OCI-LY3 (cell line): ENCODE results near the gene PIK3AP1.

Experiments
- H2AFZ ChIP-seq: fragments of 200-600, 300-600 bp; shearing (Covaris generic); 2 replicates; pipeline ENCODE4 v1.6.0; 2014; ENCODE audit warnings: antibody characterized with exemption, low read depth, low read length
- H3K27ac ChIP-seq: fragments of 200-600, 300-600 bp; sonication (generic); 2 replicates; pipeline ENCODE4 v1.5.1; 2014; ENCODE audit warnings: mild to moderate bottlenecking, low read length, moderate library complexity, mixed read lengths
- H3K27me3 ChIP-seq: fragments of 200-600, 300-600 bp; sonication (generic); 2 replicates; pipeline ENCODE4 v1.6.1; 2014; ENCODE audit warnings: low read depth, low read length, mixed read lengths
- H3K36me3 ChIP-seq: fragments of 200-600, 300-600 bp; sonication (generic); replicated peaks from 2 replicates; pipeline ENCODE3; 2014; ENCODE audit warnings: low read depth, low read length, mixed read lengths
- H3K4me1 ChIP-seq: fragments of 300-600, 200-600 bp; sonication (generic); 2 replicates; pipeline ENCODE4 v1.6.1; 2014; ENCODE audit warnings: low read length, mixed read lengths
- H3K4me2 ChIP-seq: fragments of 200-600, 300-600 bp; sonication (generic); 2 replicates; pipeline ENCODE4 v1.6.1; 2014; ENCODE audit warnings: low read length, mixed read lengths
- H3K4me3 ChIP-seq: fragments of 300-600, 200-600 bp; sonication (generic); 2 replicates; pipeline ENCODE4 v1.5.1; 2014; ENCODE audit warnings: antibody characterized with exemption, mild to moderate bottlenecking, low read length, moderate library complexity
- H3K79me2 ChIP-seq: fragments of 300-600, 200-600 bp; shearing (Covaris generic); 2 replicates; pipeline ENCODE4 v1.6.1; 2014; ENCODE audit warnings: mild to moderate bottlenecking, low read length, mixed read lengths
- H3K9ac ChIP-seq: fragments of 300-600, 200-600 bp; shearing (Covaris generic); 2 replicates; pipeline ENCODE4 v1.6.0; 2014; ENCODE audit warnings: mild to moderate bottlenecking, low read length, moderate library complexity
- H3K9me3 ChIP-seq: fragments of 200-600, 300-600 bp; shearing (Covaris generic); 2 replicates; pipeline ENCODE4 v1.6.1; 2014; ENCODE audit warnings: low read length, mixed read lengths; ENCODE audit not compliant: insufficient read depth
- H4K20me1 ChIP-seq: fragments of 200-600, 300-600 bp; sonication (generic); 2 replicates; pipeline ENCODE4 v1.6.1; 2016; ENCODE audit warnings: low read length, mixed read lengths; ENCODE audit not compliant: insufficient read depth
- EZH2phosphoT487 ChIP-seq: fragments of 200-600 bp; shearing (Covaris generic); IDR thresholded peaks from 2 replicates; pipeline ENCODE4 v1.6.1; 2018; ENCODE audit warnings: antibody characterized with exemption, mixed run types, low read depth
- TF ChIP-seq, protein P1 (sequence below): fragments of 200-600, 300-600 bp; sonication (generic); IDR thresholded peaks from 2 replicates; pipeline ENCODE4 v1.5.1; 2014; ENCODE audit warnings: antibody characterized with exemption, low read length, low read depth

Gene PIK3AP1

DNA sequence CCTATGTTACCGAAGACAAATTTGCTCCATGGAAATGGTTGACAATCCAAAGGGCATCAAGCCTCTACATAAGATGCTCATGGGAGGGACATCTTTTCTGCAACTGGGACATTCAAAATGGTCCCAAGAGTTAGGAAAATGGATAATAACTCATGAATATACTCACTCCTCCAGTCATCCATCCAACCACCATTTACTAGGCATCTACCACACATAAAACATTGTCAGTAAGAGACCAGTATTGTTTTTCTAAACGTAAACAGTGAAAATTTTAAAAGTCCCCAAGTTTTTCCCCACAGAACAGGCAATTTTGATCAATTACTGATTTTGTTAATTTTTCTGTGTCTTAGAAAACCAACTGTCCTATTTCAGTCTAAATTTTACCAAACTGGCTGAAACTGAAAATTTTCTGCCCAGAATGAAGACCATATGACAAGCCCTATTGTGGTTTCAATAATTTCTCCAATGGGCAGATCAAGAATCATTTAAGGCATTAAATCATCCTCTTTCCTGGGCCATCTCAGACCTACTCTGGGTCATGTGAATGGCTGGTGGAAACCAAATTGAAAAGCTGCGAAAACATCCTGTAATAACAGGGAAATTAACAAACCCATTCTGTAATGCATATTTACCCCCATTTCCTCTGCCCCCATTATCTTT lies 24.2 kb downstream of the PIK3AP1 start:
- H3K4me3 ChIP-seq: peak overlapping the region; percentile 33; the same call in 1 of the 2 replicates
- H3K9me3 ChIP-seq: no peaks in the 10 kb centered on the region
- peak overlapping the region; percentile 63 for H3K4me2 ChIP-seq
- H3K4me1 ChIP-seq: peaks cover 44% of the 10 kb centered on the region
- H3K79me2 ChIP-seq: peaks cover 37% of the 10 kb centered on the region
- TF ChIP-seq, protein P1, sequence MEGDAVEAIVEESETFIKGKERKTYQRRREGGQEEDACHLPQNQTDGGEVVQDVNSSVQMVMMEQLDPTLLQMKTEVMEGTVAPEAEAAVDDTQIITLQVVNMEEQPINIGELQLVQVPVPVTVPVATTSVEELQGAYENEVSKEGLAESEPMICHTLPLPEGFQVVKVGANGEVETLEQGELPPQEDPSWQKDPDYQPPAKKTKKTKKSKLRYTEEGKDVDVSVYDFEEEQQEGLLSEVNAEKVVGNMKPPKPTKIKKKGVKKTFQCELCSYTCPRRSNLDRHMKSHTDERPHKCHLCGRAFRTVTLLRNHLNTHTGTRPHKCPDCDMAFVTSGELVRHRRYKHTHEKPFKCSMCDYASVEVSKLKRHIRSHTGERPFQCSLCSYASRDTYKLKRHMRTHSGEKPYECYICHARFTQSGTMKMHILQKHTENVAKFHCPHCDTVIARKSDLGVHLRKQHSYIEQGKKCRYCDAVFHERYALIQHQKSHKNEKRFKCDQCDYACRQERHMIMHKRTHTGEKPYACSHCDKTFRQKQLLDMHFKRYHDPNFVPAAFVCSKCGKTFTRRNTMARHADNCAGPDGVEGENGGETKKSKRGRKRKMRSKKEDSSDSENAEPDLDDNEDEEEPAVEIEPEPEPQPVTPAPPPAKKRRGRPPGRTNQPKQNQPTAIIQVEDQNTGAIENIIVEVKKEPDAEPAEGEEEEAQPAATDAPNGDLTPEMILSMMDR: no peak
- TF ChIP-seq EZH2phosphoT487: no peak
- H3K27ac ChIP-seq: no peak overlapping the region
- H4K20me1 ChIP-seq: 0 out of 2 replicates have a peak, but pooled peaks cover 3% of the 10 kb centered on the region
- no peaks in the 10 kb centered on the region for H3K27me3 ChIP-seq
- no peak overlapping the region for H3K9ac ChIP-seq
- H3K36me3 ChIP-seq: peaks cover 2% of the 10 kb centered on the region
- no peak overlapping the region for H2AFZ ChIP-seq

DNA sequence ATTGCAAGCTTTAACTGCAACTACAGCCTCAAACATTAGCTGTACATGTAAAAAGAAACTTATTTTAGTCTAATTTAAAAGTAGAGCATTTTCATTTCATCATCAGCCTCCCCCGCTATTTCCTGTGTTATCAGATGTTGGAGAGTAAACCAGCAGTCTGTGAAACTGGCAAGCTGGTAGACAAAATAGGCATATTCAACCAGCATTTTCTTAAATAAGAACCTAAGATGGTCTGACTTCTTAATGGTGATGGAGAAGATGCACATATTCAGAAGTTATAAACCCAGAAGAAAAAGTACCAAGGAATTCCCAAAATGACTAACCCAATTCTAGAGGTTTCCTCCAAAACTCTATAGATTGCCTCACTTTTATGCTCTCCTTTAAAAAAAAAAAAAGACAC lies 24.9 kb downstream of the PIK3AP1 start:
- Histone ChIP-seq H3K27me3 (no peaks in the 10 kb centered on the region), H3K9ac (no peak overlapping the region), H3K27ac (no peak overlapping the region), H2AFZ (no peak overlapping the region), H3K36me3 (no peaks in the 10 kb centered on the region), H4K20me1 (0 out of 2 replicates have a peak, but pooled peaks cover 3% of the 10 kb centered on the region), H3K9me3 (no peaks in the 10 kb centered on the region), H3K4me3 (peak overlapping the region; percentile 33), H3K79me2 (peaks cover 33% of the 10 kb centered on the region), H3K4me2 (peak overlapping the region; percentile 63), H3K4me1 (peaks cover 38% of the 10 kb centered on the region)
- TF ChIP-seq EZH2phosphoT487: no peak
- TF ChIP-seq, protein P1: no peak

DNA sequence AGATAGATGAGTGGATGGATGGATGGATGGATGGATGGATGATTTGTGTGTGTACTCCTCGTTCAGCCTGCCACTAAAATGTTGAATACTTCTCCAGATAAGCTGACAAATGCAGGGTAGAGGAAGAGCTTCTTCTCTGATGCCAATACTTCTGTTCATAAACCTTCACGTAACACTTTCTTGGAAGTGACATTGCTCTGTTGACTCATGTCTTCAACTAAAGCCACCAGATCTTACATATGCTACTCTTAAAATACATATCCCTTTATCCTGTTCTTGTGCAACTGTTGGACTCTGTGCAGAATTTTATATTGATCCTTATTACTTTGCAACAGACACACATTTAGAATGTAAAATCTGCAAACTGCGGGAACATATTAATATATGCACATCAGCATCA lies 26.9 kb downstream of the PIK3AP1 start:
- H3K4me1 ChIP-seq: peaks cover 27% of the 10 kb centered on the region
- no peaks in the 10 kb centered on the region for H3K36me3 ChIP-seq
- H3K9ac ChIP-seq: no peak overlapping the region
- H3K79me2 ChIP-seq: peaks cover 23% of the 10 kb centered on the region
- no peak for TF ChIP-seq EZH2phosphoT487
- TF ChIP-seq, protein P1: no peak
- no peak overlapping the region for H3K27ac ChIP-seq
- H4K20me1 ChIP-seq: 0 out of 2 replicates have a peak, but pooled peaks cover 3% of the 10 kb centered on the region
- H3K4me3 ChIP-seq: no peak overlapping the region
- H3K9me3 ChIP-seq: no peaks in the 10 kb centered on the region
- H2AFZ ChIP-seq: no peak overlapping the region
- no peaks in the 10 kb centered on the region for H3K27me3 ChIP-seq
- H3K4me2 ChIP-seq: no peak overlapping the region

DNA sequence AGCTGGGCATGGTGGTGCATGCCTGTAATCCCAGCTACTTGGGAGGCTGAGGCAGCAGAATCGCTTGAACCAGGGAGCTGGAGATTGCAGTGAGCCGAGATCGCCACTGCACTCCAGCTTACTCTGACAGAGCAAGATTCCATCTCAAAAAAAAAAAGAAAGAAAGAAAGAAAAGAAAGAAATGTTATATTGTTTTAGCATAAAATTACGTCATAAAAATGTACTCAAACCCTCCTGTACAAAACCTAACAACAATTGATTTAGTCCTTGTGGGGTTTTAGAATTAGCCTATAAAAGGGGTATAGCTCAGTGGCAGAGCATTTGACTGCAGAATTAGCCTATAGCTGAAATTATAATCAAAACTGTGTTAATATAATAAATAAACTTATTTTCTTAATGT lies 27.9 kb downstream of the PIK3AP1 start:
- H3K4me2 ChIP-seq: no peak overlapping the region
- no peak overlapping the region for H3K4me3 ChIP-seq
- H3K36me3 ChIP-seq: no peaks in the 10 kb centered on the region
- peaks cover 27% of the 10 kb centered on the region for H3K4me1 ChIP-seq
- H3K9me3 ChIP-seq: no peaks in the 10 kb centered on the region
- TF ChIP-seq, protein P1: no peak
- no peak for TF ChIP-seq EZH2phosphoT487
- no peak overlapping the region for H3K27ac ChIP-seq
- 0 out of 2 replicates have a peak, but pooled peaks cover 3% of the 10 kb centered on the region for H4K20me1 ChIP-seq
- no peak overlapping the region for H3K9ac ChIP-seq
- no peak overlapping the region for H2AFZ ChIP-seq
- H3K79me2 ChIP-seq: peaks cover 20% of the 10 kb centered on the region
- no peaks in the 10 kb centered on the region for H3K27me3 ChIP-seq
